WTC11 (cell line): ENCODE results near the gene CCDC57. TPM values are rescaled to one million over a fixed set of nuclear protein-coding genes. Genes with fewer than 3 reads are reported as not detected.

Source experiments
- ATAC-seq: fragments of 200-7000 bp; cut with Tn5 transposase; 2 replicates; pipeline ENCODE4 v1.10.0; 2021; ENCODE audit warnings: mild to moderate bottlenecking, moderate library complexity
- CTCF ChIA-PET: fragments of 300-600 bp; sonication (Branson Sonifier 250); formaldehyde crosslinking; loops from one replicate; lab custom pipeline; 2021; ENCODE audit warnings: antibody characterized with exemption; lab: Charles Lee
- POLR2A ChIA-PET: fragments of 350-600 bp; sonication (Branson Sonifier 250); formaldehyde crosslinking; loops from one replicate; lab custom pipeline; 2021; ENCODE audit warnings: antibody characterized with exemption; lab: Charles Lee
- DNase-seq: peaks from one replicate; pipeline ENCODE4 v3.0.0; 2021; ENCODE audit warnings: low spot score
- H3K27ac Mint-ChIP-seq: 2 replicates; pipeline ENCODE4 v1.8.0; 2021; ENCODE audit warnings: mixed read lengths
- H3K27me3 Mint-ChIP-seq: 2 replicates; pipeline ENCODE4 v1.8.0; 2021; ENCODE audit warnings: low read depth, mild to moderate bottlenecking, moderate library complexity, mixed read lengths
- H3K36me3 Mint-ChIP-seq: 2 replicates; pipeline ENCODE4 v1.8.0; 2021; ENCODE audit warnings: mixed read lengths
- H3K4me1 Mint-ChIP-seq: 2 replicates; pipeline ENCODE4 v1.8.0; 2022; ENCODE audit warnings: mixed read lengths
- H3K4me3 Mint-ChIP-seq: 2 replicates; pipeline ENCODE4 v1.8.0; 2021; ENCODE audit warnings: mild to moderate bottlenecking, moderate library complexity, mixed read lengths
- H3K9me3 Mint-ChIP-seq: 2 replicates; pipeline ENCODE4 v1.8.0; 2021; ENCODE audit warnings: mixed read lengths
- CREM ChIP-seq: sonication (generic); formaldehyde crosslinking; IDR thresholded peaks from 2 replicates; pipeline ENCODE4 v1.8.1; 2022; ENCODE audit warnings: mild to moderate bottlenecking, missing genetic modification reagents, moderate library complexity
- FOXK1 ChIP-seq: sonication (generic); formaldehyde crosslinking; IDR thresholded peaks from 2 replicates; pipeline ENCODE4 v1.8.0; 2022; ENCODE audit warnings: mild to moderate bottlenecking, moderate library complexity, missing genetic modification reagents
- KAT7 ChIP-seq: sonication (generic); formaldehyde crosslinking; IDR thresholded peaks from 2 replicates; pipeline ENCODE4 v1.8.1; 2023; ENCODE audit warnings: missing genetic modification reagents, mild to moderate bottlenecking, borderline replicate concordance
- NFATC4 ChIP-seq: fragments of 250-450 bp; sonication (Bioruptor Pico); IDR thresholded peaks from 2 replicates; pipeline ENCODE4 v1.9.0; 2021; ENCODE audit warnings: mild to moderate bottlenecking
- NR2C2 ChIP-seq: sonication (generic); formaldehyde crosslinking; IDR thresholded peaks from 2 replicates; pipeline ENCODE4 v1.8.0; 2022; ENCODE audit warnings: mild to moderate bottlenecking, missing genetic modification reagents
- OVOL2 ChIP-seq: fragments of 250-450 bp; sonication (Bioruptor Pico); IDR thresholded peaks from 2 replicates; pipeline ENCODE4 v1.9.0; 2021; ENCODE audit warnings: mild to moderate bottlenecking, borderline replicate concordance
- SP1 ChIP-seq: sonication (generic); formaldehyde crosslinking; conservative IDR thresholded peaks from 2 replicates; pipeline ENCODE4 v1.8.1; 2022; ENCODE audit warnings: missing genetic modification reagents
- TCF7 ChIP-seq: sonication (generic); formaldehyde crosslinking; IDR thresholded peaks from 2 replicates; pipeline ENCODE4 v1.8.0; 2022; ENCODE audit warnings: mild to moderate bottlenecking, low read depth, missing genetic modification reagents, moderate library complexity
- TEAD1 ChIP-seq: sonication (generic); formaldehyde crosslinking; IDR thresholded peaks from 2 replicates; pipeline ENCODE4 v1.8.0; 2022; ENCODE audit warnings: mild to moderate bottlenecking, missing genetic modification reagents
- ZNF219 ChIP-seq: sonication (generic); formaldehyde crosslinking; IDR thresholded peaks from 2 replicates; pipeline ENCODE4 v1.8.0; 2023; ENCODE audit warnings: missing genetic modification reagents, mild to moderate bottlenecking, borderline replicate concordance
- ZNF416 ChIP-seq: fragments of 250-450 bp; sonication (Bioruptor Pico); IDR thresholded peaks from 2 replicates; pipeline ENCODE4 v1.9.0; 2021; ENCODE audit warnings: mild to moderate bottlenecking, inconsistent platforms
- ZNF423 ChIP-seq: fragments of 250-450 bp; sonication (Bioruptor Pico); IDR thresholded peaks from 2 replicates; pipeline ENCODE4 v2.1.2; 2022; ENCODE audit warnings: mild to moderate bottlenecking, moderate library complexity
- total RNA-seq: library from RNA; stranded (reverse); gene quantifications from 3 replicates; pipeline ENCODE4 v1.2.3, GENCODE V29; 2021
- TF ChIP-seq, protein P1 (sequence below): sonication (generic); formaldehyde crosslinking; IDR thresholded peaks from 2 replicates; pipeline ENCODE4 v1.8.0; 2022; ENCODE audit warnings: mild to moderate bottlenecking, missing genetic modification reagents
- TF ChIP-seq, protein P2 (sequence below): fragments of 250-450 bp; sonication (Bioruptor Pico); IDR thresholded peaks from 2 replicates; pipeline ENCODE4 v1.9.0; 2021; ENCODE audit warnings: mild to moderate bottlenecking
- TF ChIP-seq, protein P3 (sequence below): sonication (generic); formaldehyde crosslinking; conservative IDR thresholded peaks from 2 replicates; pipeline ENCODE4 v1.8.1; 2023; ENCODE audit warnings: mild to moderate bottlenecking, low read depth, missing genetic modification reagents, moderate library complexity
- TF ChIP-seq, protein P4 (sequence below): sonication (generic); formaldehyde crosslinking; IDR thresholded peaks from 2 replicates; pipeline ENCODE4 v1.8.1; 2022; ENCODE audit warnings: low read depth, missing genetic modification reagents, borderline replicate concordance
- TF ChIP-seq, protein P5 (sequence below): sonication (generic); formaldehyde crosslinking; IDR thresholded peaks from 2 replicates; pipeline ENCODE4 v1.8.0; 2023; ENCODE audit warnings: missing genetic modification reagents
- TF ChIP-seq, protein P6 (sequence below): sonication (generic); formaldehyde crosslinking; IDR thresholded peaks from 2 replicates; pipeline ENCODE4 v1.8.0; 2022; ENCODE audit warnings: missing genetic modification reagents
- TF ChIP-seq, protein P7 (sequence below): sonication (generic); formaldehyde crosslinking; IDR thresholded peaks from 2 replicates; pipeline ENCODE4 v1.8.1; 2023; ENCODE audit warnings: mild to moderate bottlenecking, missing genetic modification reagents
- TF ChIP-seq, protein P8 (sequence below): sonication (generic); formaldehyde crosslinking; IDR thresholded peaks from 2 replicates; pipeline ENCODE4 v1.8.1; 2023; ENCODE audit warnings: mild to moderate bottlenecking, missing genetic modification reagents, borderline replicate concordance

The CCDC57 gene
- total RNA-seq, 1 experiment from 2014 or later: 20.0 TPM

DNA sequence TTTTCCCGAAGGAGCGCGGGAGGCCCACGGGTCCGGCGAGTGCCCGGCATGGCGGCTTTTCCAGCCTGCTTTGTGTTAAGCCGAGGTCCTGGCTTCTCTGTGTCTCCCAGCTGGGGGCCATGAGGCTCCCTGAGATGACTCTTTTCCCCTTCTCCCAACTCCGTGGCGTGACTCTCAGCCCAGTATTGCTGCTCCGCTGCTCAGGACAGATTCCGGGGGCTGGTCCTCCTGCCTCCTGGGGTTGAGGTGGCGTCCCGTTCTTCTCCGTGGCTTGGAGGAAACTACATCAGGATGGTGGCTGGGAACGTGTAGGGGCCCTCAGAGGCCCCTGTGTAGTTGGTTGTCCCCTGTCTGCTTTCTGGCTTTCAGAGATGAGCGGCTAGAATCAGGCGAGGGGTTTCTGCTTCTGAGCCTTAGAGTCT, 160.0 kb downstream of the CCDC57 start (continued):
- no peak for TF ChIP-seq KAT7 (CRISPR knock-in tag)
- no peak for TF ChIP-seq CREM (CRISPR knock-in tag)
- no peak for TF ChIP-seq ZNF219 (CRISPR knock-in tag)
- no peak for TF ChIP-seq ZNF416
- TF ChIP-seq, protein P1, sequence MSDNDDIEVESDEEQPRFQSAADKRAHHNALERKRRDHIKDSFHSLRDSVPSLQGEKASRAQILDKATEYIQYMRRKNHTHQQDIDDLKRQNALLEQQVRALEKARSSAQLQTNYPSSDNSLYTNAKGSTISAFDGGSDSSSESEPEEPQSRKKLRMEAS (CRISPR knock-in tag): no peak
- TF ChIP-seq, protein P2, sequence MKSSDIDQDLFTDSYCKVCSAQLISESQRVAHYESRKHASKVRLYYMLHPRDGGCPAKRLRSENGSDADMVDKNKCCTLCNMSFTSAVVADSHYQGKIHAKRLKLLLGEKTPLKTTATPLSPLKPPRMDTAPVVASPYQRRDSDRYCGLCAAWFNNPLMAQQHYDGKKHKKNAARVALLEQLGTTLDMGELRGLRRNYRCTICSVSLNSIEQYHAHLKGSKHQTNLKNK: no peak
- TF ChIP-seq TEAD1 (CRISPR knock-in tag): no peak
- TF ChIP-seq, protein P3, sequence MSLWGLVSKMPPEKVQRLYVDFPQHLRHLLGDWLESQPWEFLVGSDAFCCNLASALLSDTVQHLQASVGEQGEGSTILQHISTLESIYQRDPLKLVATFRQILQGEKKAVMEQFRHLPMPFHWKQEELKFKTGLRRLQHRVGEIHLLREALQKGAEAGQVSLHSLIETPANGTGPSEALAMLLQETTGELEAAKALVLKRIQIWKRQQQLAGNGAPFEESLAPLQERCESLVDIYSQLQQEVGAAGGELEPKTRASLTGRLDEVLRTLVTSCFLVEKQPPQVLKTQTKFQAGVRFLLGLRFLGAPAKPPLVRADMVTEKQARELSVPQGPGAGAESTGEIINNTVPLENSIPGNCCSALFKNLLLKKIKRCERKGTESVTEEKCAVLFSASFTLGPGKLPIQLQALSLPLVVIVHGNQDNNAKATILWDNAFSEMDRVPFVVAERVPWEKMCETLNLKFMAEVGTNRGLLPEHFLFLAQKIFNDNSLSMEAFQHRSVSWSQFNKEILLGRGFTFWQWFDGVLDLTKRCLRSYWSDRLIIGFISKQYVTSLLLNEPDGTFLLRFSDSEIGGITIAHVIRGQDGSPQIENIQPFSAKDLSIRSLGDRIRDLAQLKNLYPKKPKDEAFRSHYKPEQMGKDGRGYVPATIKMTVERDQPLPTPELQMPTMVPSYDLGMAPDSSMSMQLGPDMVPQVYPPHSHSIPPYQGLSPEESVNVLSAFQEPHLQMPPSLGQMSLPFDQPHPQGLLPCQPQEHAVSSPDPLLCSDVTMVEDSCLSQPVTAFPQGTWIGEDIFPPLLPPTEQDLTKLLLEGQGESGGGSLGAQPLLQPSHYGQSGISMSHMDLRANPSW (CRISPR knock-in tag): no peak
- TF ChIP-seq, protein P4, sequence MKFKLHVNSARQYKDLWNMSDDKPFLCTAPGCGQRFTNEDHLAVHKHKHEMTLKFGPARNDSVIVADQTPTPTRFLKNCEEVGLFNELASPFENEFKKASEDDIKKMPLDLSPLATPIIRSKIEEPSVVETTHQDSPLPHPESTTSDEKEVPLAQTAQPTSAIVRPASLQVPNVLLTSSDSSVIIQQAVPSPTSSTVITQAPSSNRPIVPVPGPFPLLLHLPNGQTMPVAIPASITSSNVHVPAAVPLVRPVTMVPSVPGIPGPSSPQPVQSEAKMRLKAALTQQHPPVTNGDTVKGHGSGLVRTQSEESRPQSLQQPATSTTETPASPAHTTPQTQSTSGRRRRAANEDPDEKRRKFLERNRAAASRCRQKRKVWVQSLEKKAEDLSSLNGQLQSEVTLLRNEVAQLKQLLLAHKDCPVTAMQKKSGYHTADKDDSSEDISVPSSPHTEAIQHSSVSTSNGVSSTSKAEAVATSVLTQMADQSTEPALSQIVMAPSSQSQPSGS (CRISPR knock-in tag): no peak

DNA sequence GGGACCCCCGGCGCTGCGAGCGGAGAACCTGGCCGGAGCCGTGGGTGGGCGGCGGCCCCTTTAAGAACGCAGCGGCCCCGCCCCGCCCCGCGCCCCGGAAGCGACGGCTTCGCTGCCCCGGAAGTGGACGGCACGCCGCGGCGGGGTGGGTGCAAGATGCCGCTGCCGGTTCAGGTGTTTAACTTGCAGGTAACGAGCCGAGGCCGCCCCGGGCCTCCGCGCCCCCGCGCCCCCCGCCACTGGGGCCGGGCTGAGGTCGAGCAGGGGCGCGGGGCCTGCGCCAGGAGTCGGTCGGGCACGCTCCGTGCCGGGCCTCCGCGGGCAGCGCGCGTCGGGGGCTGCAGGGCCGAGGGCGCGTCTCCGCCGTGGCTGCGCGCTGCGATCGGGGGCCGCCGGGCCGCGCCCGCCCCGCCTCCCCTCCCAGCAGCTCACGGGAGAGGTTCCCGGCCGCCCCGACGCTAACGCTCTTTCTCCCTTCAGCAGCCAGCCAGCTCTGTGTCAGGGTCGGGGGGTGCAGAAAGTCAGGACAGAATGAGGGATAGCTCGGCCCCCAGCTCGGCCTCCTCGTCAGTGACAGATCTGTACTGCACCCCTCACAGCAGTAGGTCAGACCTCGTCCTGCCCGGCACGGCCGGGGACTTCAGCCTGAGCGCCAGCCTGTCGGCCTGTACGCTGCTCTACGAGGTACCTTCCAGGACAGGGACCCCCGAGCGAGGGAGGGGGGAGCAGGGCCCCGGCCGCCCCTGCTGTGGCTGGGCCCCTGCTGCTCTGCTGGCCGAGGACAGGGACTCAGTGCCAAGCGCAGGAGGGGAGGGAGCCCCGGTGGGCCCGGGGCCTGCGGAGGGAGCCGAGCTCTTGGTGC, 160.6 kb downstream of the CCDC57 start, which contains the start of the genes GPS1 and RFNG:
Gene GPS1 (plus strand): TSS at position 123 of the 862 bp plus-strand sequence. CDS start 34 bp downstream, at position 157.
Gene RFNG (minus strand): TSS at position 36 of the 862 bp plus-strand sequence. CDS start 45 bp downstream, outside the sequence.
- Mint-ChIP-seq H3K27me3 (no peaks in the 10 kb centered on the region), H3K9me3 (no peaks in the 10 kb centered on the region), H3K4me1 (peaks cover 4% of the 10 kb centered on the region), H3K27ac (peak within 1 kb of the TSS; percentile 79), H3K36me3 (peaks cover 13% of the 10 kb centered on the region; the same call in 1 of the 2 replicates), H3K4me3 (peak within 1 kb of the TSS; percentile 89)
- CTCF ChIA-PET: interaction anchor here (0.5 to 5.8 kb wide), 5 partner anchors 14 to 665 kb away, joined by 3 to 31 read pairs (median 3); partner anchors contain the start of genes DCXR, FASN, FN3KRP and RAC3
- DNase-seq (peak; percentile 71), ATAC-seq (peak; percentile 63)
- TF ChIP-seq ZNF423 (CRISPR knock-in tag) (no peak), TEAD1 (CRISPR knock-in tag) (peak; percentile 36; the same call in 1 of the 2 replicates), NR2C2 (CRISPR knock-in tag) (peak; percentile 91), SP1 (CRISPR knock-in tag) (peak; percentile 87), NFATC4 (CRISPR knock-in tag) (no peak), OVOL2 (no peak), FOXK1 (CRISPR knock-in tag) (peak; percentile 64), CREM (CRISPR knock-in tag) (peak; percentile 57; the same call in 1 of the 2 replicates), TCF7 (CRISPR knock-in tag) (peak; percentile 31; the same call in 1 of the 2 replicates)
- TF ChIP-seq, protein P5, sequence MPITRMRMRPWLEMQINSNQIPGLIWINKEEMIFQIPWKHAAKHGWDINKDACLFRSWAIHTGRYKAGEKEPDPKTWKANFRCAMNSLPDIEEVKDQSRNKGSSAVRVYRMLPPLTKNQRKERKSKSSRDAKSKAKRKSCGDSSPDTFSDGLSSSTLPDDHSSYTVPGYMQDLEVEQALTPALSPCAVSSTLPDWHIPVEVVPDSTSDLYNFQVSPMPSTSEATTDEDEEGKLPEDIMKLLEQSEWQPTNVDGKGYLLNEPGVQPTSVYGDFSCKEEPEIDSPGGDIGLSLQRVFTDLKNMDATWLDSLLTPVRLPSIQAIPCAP: no peak
- TF ChIP-seq, protein P6, sequence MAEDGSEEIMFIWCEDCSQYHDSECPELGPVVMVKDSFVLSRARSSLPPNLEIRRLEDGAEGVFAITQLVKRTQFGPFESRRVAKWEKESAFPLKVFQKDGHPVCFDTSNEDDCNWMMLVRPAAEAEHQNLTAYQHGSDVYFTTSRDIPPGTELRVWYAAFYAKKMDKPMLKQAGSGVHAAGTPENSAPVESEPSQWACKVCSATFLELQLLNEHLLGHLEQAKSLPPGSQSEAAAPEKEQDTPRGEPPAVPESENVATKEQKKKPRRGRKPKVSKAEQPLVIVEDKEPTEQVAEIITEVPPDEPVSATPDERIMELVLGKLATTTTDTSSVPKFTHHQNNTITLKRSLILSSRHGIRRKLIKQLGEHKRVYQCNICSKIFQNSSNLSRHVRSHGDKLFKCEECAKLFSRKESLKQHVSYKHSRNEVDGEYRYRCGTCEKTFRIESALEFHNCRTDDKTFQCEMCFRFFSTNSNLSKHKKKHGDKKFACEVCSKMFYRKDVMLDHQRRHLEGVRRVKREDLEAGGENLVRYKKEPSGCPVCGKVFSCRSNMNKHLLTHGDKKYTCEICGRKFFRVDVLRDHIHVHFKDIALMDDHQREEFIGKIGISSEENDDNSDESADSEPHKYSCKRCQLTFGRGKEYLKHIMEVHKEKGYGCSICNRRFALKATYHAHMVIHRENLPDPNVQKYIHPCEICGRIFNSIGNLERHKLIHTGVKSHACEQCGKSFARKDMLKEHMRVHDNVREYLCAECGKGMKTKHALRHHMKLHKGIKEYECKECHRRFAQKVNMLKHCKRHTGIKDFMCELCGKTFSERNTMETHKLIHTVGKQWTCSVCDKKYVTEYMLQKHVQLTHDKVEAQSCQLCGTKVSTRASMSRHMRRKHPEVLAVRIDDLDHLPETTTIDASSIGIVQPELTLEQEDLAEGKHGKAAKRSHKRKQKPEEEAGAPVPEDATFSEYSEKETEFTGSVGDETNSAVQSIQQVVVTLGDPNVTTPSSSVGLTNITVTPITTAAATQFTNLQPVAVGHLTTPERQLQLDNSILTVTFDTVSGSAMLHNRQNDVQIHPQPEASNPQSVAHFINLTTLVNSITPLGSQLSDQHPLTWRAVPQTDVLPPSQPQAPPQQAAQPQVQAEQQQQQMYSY: no peak
- TF ChIP-seq, protein P7, sequence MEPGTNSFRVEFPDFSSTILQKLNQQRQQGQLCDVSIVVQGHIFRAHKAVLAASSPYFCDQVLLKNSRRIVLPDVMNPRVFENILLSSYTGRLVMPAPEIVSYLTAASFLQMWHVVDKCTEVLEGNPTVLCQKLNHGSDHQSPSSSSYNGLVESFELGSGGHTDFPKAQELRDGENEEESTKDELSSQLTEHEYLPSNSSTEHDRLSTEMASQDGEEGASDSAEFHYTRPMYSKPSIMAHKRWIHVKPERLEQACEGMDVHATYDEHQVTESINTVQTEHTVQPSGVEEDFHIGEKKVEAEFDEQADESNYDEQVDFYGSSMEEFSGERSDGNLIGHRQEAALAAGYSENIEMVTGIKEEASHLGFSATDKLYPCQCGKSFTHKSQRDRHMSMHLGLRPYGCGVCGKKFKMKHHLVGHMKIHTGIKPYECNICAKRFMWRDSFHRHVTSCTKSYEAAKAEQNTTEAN (CRISPR knock-in tag): no peak
- TF ChIP-seq, protein P8, sequence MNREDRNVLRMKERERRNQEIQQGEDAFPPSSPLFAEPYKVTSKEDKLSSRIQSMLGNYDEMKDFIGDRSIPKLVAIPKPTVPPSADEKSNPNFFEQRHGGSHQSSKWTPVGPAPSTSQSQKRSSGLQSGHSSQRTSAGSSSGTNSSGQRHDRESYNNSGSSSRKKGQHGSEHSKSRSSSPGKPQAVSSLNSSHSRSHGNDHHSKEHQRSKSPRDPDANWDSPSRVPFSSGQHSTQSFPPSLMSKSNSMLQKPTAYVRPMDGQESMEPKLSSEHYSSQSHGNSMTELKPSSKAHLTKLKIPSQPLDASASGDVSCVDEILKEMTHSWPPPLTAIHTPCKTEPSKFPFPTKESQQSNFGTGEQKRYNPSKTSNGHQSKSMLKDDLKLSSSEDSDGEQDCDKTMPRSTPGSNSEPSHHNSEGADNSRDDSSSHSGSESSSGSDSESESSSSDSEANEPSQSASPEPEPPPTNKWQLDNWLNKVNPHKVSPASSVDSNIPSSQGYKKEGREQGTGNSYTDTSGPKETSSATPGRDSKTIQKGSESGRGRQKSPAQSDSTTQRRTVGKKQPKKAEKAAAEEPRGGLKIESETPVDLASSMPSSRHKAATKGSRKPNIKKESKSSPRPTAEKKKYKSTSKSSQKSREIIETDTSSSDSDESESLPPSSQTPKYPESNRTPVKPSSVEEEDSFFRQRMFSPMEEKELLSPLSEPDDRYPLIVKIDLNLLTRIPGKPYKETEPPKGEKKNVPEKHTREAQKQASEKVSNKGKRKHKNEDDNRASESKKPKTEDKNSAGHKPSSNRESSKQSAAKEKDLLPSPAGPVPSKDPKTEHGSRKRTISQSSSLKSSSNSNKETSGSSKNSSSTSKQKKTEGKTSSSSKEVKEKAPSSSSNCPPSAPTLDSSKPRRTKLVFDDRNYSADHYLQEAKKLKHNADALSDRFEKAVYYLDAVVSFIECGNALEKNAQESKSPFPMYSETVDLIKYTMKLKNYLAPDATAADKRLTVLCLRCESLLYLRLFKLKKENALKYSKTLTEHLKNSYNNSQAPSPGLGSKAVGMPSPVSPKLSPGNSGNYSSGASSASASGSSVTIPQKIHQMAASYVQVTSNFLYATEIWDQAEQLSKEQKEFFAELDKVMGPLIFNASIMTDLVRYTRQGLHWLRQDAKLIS (CRISPR knock-in tag): no peak
- POLR2A ChIA-PET: interaction anchor here (0.5 to 1.8 kb wide), 3 partner anchors 15 to 341 kb away, joined by 4 to 6 read pairs (median 5); partner anchors contain the start of gene DCXR
